ENCODE measurements around the gene MTR.

DNA sequence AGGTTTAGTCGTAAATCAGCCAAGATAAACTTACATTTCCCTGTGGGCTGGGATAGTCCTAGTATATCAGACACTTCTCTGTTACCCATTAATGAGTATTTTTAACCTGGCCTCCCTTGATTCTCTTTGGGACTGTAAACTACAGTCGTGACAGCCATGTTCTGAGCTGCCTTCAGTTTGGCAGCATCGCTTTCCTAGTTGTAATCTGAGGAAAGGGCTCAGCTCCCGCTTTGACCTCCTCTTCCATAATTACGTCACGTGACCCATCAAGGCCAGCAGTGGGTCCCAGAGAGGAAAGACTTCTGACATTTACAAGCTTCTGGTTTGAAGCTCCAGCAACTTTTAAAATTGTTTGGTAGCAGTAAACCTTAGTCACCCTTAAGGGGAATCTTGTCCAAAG is 34.6 kb upstream of the MTR start:
- TF ChIP-seq HDGF (IDR thresholded peaks at IDR 0.05; ENCODE audit: borderline replicate concordance) (no peak), ARNT (IDR thresholded peaks at IDR 0.05) (no peak), SP1 (IDR thresholded peaks at IDR 0.05) (no peak), L3MBTL2 (conservative IDR thresholded peaks at IDR 0.05) (no peak), SUZ12 (IDR thresholded peaks at IDR 0.05) (no peak), NFRKB (IDR thresholded peaks at IDR 0.05) (no peak), BHLHE40 (IDR thresholded peaks at IDR 0.05; ENCODE audit: borderline replicate concordance) (no peak), PKNOX1 (IDR thresholded peaks at IDR 0.05) (peak; percentile 70), TARDBP (IDR thresholded peaks at IDR 0.05) (no peak), ELF4 (IDR thresholded peaks at IDR 0.05) (no peak), FOXK2 (IDR thresholded peaks at IDR 0.05) (no peak)
